HG03565 (cell line): ENCODE measurements around the gene HOXD4.

Experiments used
- ATAC-seq: cut with Tn5 transposase; IDR thresholded peaks from one replicate; pipeline ENCODE4 v1.9.1; 2021; ENCODE audit warnings: mild to moderate bottlenecking, moderate library complexity; ENCODE audit not compliant: unreplicated experiment

Gene HOXD4

GRCh38 chr2:176126929-176127773 lies 24.2 kb upstream of the HOXD4 start:
- ATAC-seq: no peak

DNA sequence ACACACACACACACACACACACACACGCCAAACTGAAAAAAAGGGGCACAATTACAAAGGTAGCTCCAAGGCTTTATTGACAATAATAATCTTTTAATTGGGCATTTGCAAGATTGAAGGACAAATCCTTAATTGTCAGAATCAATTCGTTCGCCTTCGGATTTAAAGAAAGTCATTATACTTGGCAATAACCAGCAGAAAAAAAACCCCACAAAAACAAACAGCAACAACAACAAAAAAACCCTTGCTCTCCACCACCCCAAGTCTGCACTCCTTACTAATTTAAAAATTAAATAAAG lies 23.6 kb upstream of the HOXD4 start:
- no peak for ATAC-seq

DNA sequence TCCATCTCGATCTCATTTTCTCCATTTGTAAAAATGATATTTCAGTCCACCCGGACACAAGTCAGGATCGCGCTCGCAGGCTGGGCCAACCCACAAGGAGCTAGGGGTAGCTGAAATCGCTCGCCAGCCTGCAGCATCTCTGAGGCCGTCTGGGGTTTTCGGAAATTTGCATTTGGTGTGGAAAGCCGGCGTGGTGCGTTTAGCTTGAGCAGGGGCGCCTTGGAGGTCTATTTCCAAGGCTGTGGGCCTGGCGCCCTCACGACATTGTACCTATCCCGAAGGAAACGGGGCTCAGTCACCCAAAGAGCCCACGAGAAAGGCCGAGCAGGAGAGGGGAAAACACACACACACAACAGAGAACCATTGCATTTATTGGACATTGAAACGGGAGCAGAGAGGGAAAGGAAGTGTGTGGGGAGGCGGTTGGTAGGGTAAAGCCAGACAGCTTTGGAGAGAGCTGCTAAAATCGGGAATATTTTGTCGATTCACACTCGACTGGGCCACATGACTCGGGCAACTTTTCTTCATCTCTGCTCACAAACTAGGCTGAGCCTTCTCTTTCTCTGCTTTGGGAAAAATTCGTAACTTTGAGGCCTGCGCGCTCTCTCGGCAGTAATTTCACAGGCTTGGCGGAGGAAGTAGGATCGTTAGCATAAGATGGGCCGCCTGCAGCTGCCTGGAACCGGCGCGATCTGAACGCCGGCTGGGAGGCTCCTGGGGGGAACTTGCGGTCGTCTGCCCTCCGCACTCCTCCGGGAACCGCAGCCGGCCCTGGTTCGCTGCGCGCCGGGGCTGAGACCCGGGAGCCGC lies 23.0 kb upstream of the HOXD4 start:
- ATAC-seq: no peak

DNA sequence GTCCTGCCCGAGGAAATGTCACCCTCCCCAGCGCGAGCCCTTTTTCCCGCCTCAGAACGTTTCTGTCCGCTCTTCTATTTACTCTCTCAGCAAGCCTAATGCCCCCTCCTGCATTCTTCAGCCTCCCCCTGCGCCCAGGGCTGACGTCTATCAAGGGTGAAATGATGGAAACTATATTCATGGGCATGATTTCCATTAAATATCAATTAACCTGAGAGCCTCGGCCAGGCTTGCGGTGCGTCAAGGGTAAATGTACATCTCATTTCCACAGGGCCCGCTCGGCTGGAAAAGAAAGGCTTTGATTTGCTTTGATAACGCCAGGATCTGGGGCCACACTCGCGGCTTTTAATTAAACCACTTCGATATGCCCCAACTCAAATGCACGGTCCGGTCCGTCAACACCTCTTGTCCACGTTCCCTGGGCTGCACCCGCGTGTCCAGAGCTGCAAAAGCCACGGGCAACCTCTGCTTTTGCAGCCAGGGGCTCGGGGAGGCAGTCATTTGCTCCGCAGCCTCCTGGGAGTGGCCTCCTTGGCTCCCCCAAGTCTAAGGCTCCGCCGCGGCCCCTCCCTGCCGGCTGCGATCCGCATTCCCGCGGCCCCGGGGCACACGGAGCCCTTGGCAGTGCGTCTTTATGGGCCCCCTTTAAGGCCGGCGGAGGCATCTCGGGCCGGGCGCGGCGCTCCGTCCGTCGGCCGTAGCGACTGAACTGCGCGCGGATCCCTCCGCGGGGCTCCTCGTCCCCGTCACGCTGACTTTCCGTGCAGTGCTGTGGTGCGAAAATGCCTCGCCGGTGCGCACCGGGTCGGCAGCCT lies 22.2 kb upstream of the HOXD4 start, which contains the start of gene HOXD8:
Gene HOXD8 (plus strand): TSS at position 724 of the 815 bp plus-strand sequence. CDS start 662 bp downstream, outside the sequence.
- ATAC-seq: no peak

- ATAC-seq: no peak
Measured at GRCh38 chr2:176129813-176130146, 21.6 kb upstream of the HOXD4 start.

DNA sequence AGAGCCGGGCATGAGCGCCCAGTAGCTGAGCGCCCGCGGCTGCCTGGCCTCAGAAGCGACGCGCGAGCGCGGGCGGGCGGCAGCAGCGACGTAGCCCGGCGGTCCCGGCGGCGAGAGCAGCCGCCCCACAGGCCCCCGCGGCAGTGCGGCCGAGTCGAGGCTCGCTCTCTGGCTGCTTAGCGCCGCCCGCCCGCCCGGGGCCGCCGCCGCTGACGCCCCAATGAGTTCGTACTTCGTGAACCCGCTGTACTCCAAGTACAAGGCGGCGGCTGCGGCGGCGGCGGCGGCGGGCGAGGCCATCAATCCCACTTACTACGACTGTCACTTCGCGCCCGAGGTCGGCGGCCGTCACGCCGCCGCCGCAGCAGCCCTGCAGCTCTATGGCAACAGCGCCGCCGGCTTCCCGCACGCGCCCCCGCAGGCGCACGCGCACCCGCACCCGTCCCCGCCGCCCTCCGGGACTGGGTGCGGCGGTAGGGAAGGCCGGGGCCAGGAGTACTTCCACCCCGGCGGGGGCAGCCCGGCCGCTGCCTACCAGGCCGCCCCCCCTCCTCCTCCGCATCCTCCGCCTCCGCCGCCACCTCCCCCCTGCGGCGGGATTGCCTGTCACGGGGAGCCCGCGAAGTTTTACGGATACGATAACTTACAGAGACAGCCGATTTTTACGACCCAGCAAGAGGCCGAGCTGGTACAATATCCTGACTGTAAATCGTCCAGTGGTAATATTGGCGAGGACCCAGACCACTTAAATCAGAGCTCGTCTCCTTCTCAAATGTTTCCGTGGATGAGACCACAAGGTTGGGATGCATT lies 21.0 kb upstream of the HOXD4 start:
- ATAC-seq: no peak

GRCh38 chr2:176130957-176131847 lies 20.1 kb upstream of the HOXD4 start:
- no peak for ATAC-seq

- ATAC-seq: no peak
Measured at GRCh38 chr2:176131848-176132158, 19.5 kb upstream of the HOXD4 start.

- ATAC-seq: no peak
Measured at GRCh38 chr2:176132205-176133171, 18.9 kb upstream of the HOXD4 start.

GRCh38 chr2:176133389-176133788 lies 18.0 kb upstream of the HOXD4 start:
- ATAC-seq: no peak

GRCh38 chr2:176134035-176134434 lies 17.3 kb upstream of the HOXD4 start:
- ATAC-seq: no peak

- ATAC-seq: no peak
Measured at GRCh38 chr2:176135035-176135440, 16.3 kb upstream of the HOXD4 start.

DNA sequence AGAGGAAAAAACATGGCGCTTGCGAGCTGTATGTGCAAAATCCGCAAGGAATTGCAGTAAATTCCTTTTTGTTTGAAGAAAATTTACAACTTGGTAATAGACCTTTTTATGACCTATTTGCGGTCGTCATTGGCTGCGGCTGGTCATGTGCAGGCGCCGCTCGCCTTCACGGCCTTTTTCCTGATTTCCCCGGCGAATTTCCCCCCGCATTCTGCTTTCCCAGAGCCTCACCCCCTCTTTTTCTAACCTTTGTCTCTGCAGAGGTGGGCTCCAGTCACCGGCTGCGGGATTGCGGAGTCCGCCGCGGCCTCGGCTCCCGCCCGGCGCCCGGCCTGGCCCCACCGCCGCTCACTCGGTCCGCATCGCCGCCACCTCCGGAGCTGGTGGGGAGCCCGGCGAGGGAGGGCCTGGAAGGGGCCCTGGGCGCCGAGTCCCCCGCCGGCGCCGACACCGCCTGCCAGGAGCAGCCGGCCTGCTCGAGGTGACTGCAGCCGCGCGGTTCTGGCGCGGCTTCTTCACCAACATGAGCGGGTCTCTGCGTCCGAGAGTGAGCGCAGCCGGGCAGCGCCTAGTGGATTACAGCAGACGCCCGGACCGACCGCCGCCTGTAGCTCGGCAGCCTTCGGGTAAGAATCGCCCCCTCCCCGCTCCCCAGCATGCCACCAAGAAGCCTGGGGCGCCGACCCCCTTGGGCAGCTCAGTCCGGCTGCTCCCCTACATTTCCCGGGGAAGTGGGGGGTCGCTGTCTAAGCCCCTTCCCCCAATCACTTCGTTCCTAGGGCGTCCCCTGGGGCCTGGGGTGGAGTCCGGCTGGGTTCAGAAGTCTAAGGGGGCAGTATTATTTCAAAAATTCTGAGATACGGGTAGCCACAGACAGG lies 14.7 kb upstream of the HOXD4 start:
- no peak for ATAC-seq

DNA sequence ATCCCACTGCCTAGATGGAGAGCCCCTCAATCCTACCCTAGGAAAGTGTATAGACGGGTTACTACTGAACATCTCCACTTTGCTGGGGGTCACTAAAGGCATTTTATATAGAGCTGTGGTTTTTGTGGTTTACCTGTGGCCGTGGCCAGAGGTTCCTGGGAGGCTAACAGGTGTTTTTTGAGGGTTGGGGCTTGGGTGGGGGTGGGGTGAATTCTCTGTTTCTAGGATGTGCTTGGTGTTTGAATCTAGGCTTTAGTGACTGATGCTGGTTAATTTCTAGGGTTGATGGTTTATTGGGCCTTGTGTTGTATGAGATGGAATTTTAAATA lies 14.1 kb upstream of the HOXD4 start:
- ATAC-seq: no peak

DNA sequence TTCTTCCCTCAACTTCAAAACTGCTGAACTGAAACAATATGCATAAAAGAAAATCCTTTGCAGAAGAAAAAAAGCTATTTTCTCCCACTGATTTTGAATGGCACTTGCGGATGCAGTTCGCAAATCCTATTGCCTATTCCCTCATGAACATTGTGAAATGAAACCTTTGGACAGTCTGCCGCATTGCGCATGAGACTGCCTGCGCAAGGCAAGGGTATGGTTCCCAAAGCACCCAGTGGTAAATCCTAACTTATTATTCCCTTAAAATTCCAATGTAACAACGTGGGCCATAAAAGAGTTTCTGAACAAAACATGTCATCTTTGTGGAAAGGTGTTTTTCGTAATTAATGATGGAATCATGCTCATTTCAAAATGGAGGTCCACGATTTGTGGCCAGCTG lies 13.4 kb upstream of the HOXD4 start:
- no peak for ATAC-seq

DNA sequence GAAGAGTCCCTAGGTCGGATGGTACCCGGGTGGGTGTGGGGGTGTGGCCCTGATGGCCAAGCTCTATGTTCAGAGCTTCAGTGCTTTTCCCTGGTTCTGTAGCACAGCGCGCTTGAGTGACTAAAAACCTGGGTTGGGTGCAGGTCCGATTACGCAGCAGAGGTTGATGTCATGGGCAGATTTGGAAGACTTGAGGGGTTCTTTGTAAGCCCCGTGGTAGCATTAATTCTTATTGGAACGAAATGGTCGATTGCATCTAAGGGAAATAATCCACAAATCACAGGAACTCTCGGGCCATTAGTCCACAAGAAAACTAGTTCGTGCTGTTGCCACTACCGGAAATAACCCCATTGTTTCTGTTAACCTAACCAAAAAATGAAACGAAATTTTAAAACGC lies 12.8 kb upstream of the HOXD4 start:
- ATAC-seq: no peak

GRCh38 chr2:176138923-176139660 lies 12.3 kb upstream of the HOXD4 start:
- ATAC-seq: no peak
